ENCODE data around the gene PPP2R3A. TPM values are rescaled to one million over a fixed set of nuclear protein-coding genes. Genes with fewer than 3 reads are reported as not detected.

The PPP2R3A gene
- total and polyA plus RNA-seq, 2 donors (not counting 3 experiments of a cell fraction or from before 2014, with no cell fraction given) = 3.3 to 14.6 TPM

- CTCF ChIA-PET = interaction anchor here (0.7 to 1.4 kb wide), 4 partner anchors 10 to 616 kb away, joined by 3 to 5 read pairs (median 4); partner anchors contain the start of gene STAG1
Measured at GRCh38 chr3:136136454-136136853, 170.9 kb downstream of the PPP2R3A start.

More at GRCh38 chr3:136136454-136136853, 170.9 kb downstream of the PPP2R3A start:
- no peaks in the 10 kb centered on the region for H3K36me3 ChIP-seq (ENCODE audit: control insufficient read depth in 2 of 2, extremely low read depth in 1 of 2, insufficient read depth in 2 of 2, low read length in 2 of 2)
- no peaks in the 10 kb centered on the region for H3K9me3 ChIP-seq (replicated peaks; ENCODE audit: control insufficient read depth, insufficient read depth, low read length)
- FAIRE-seq = no peak
- H3K4me2 ChIP-seq (ENCODE audit: insufficient read depth, low read length) = no peak overlapping the region
- no peak for DNase-seq (ENCODE audit: low read depth, low spot score)
- no peaks in the 10 kb centered on the region for H4K20me1 ChIP-seq (replicated peaks; ENCODE audit: control insufficient read depth, extremely low read depth, insufficient read depth, low read length)
- dilution Hi-C loops (cut with MboI; ENCODE audit: extremely low pct_ligation_motif_present, low sequenced_read_pairs) = no loop called here
- no peak overlapping the region for H3K4me3 ChIP-seq (replicated peaks in 1 of 3; ENCODE audit: insufficient read depth in 1 of 3, low read depth in 1 of 3, low read length in 3 of 3)
- H3K9ac ChIP-seq (replicated peaks; ENCODE audit: extremely low read depth, insufficient read depth, low read length) = no peak overlapping the region
- H3K9me1 ChIP-seq (replicated peaks; ENCODE audit: control insufficient read depth, extremely low read depth, insufficient read depth, low read length) = no peaks in the 10 kb centered on the region
- no peak overlapping the region for H3K27ac ChIP-seq (ENCODE audit: insufficient read depth, low read depth, low read length)
- peaks cover under 1% of the 10 kb centered on the region for H3K4me1 ChIP-seq (ENCODE audit: control insufficient read depth, extremely low read depth, insufficient read depth, low read length)
- intact Hi-C loops (cut with micrococcal nuclease) = no loop called here
- no peaks in the 10 kb centered on the region for H3K27me3 ChIP-seq (ENCODE audit: control insufficient read depth in 2 of 2, insufficient read depth in 2 of 2, low read length in 2 of 2)
- no peak for TF ChIP-seq FOS (IDR thresholded peaks at IDR 0.05; ENCODE audit: borderline replicate concordance, insufficient read depth, low read length)
- TF ChIP-seq JUN (IDR thresholded peaks at IDR 0.05; ENCODE audit: borderline replicate concordance, insufficient read depth, insufficient read length, low read depth) = no peak
- no peak for TF ChIP-seq MAX (IDR thresholded peaks at IDR 0.05; ENCODE audit: insufficient read depth, insufficient read length)
- no peak for TF ChIP-seq POLR2A (IDR thresholded peaks at IDR 0.05; ENCODE audit: low read depth, low read length)
- TF ChIP-seq POLR2AphosphoS5 (IDR thresholded peaks at IDR 0.05; ENCODE audit: insufficient read depth, low read depth, low read length) = no peak
- no peak for TF ChIP-seq EZH2 (IDR thresholded peaks at IDR 0.05; ENCODE audit: borderline replicate concordance, low read depth, low read length, severe bottlenecking)
- TF ChIP-seq MYC (IDR thresholded peaks at IDR 0.05; ENCODE audit: low read depth, low read length) = no peak
- no peak for TF ChIP-seq GATA2 (IDR thresholded peaks at IDR 0.05; ENCODE audit: insufficient read depth, insufficient read length, low read depth, low read length)
- TF ChIP-seq CTCF (IDR thresholded peaks at IDR 0.05; ENCODE audit: extremely low read depth in 1 of 2, insufficient read depth in 1 of 2, low read depth in 1 of 2, low read length in 2 of 2) = no peak
- POLR2A ChIA-PET = no interaction called here
- no peaks in the 10 kb centered on the region for H3K79me2 ChIP-seq (ENCODE audit: control insufficient read depth, insufficient read depth, low read length)
- no TSS peak for BruUV-seq (replicated peaks)
- no peak overlapping the region for H2AFZ ChIP-seq (ENCODE audit: low read depth, low read length)

All from endothelial cell of umbilical vein (primary cell).